Activated effector memory CD4-positive, alpha-beta T cell treated with anti-CD3 and anti-CD28 coated beads, Interleukin-2, amount 50 U/mL, for 16 hours (primary cell): ENCODE results near the gene CHST15.

ENCODE experiments used
- DNase-seq: peaks from one replicate; pipeline ENCODE4 v3.0.0-alpha.2; 2020

CHST15 gene

DNA sequence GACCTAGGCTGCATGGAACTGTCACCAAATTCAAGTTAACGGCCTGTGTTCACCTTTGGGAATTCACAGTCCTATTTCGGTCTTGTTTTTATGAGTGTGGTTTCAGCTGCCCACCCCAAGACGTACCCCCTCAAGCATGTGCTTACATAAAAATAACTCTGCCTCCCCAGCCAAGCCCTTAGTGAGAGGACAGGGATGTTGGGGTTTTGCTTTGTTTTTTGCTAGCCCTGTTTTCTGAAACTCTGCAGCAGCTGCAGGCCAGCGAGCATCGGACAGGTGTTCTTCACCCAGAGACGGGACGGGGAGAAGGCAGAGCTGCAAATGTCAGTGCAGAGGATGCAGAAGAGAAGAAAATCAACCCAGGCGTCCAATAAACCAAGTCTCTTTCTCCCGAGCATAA is 13.5 kb downstream of the CHST15 start:
- no peak for DNase-seq

DNA sequence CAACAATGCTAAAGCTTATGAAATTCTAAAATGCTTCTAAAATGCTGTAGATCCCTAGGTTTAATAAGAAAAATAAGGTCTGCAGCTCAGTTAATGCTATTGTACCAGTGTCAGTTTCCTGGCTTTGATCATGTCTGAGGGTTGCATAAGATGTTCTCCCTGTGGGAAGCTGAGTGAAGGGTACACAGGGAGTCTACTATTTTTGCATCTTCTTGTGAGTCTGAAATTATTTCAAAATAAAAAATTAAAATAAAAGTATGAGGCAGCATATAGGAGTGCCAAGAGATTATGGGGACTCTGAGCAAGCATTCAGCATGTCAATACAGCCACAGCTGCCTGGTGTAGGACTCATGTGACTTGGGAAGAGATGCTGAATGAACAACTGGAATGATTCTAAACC is 14.7 kb downstream of the CHST15 start:
- DNase-seq: no peak

DNA sequence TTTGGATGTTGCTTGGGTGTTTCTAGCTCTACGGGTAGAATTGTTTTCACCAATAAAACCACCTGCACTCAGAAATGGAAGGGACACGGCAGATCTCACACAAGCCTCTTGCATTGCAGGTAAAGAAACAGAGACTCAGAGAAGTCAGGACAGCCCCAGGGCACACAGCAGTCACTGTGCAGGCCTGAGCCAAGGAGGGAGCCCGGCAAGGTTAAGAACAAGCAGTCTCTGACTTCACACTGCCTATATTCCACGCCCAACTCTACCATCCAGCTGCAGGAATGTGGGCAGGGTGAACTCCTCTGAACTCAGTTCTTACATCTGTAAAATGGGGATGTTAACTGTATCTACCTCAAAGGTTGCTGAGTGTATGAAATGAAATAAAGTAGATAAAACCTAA is 15.4 kb downstream of the CHST15 start:
- no peak for DNase-seq

DNA sequence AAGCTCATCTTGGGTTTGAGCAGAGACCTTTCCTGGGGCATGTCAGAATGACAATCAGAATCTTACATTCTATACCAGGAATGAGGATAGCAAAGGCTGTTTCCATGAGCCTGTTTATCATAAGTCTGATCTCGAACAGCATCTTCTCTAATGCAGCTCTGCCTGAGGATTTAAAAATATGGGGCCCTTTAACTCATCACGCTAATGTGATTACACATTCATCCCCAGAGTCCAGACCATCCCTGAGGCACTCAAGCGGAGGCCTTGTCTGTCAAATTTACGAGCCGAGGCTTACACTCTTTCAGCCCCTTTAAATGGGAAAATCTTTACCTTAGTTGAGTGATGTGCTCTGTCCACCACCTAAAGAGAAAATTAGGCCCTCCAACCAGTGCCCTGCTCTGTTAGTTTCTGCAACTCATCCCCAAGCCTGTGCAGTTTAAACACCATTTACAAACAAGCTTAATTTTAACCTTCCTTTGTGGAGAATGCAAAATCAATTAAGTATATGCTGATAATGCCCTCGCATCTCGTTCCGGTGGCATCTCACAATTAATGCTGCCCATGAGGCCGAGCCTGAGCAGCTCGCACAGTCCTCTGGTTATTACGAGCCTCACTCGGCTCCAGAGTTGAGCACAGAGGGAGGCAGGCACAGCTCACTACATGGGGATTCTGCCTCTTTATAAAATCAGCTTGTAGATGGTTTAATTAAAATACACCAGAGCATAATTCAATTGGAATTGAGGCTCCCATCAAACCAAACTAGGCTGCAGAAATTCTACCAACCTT is 16.0 kb downstream of the CHST15 start:
- no peak for DNase-seq

DNA sequence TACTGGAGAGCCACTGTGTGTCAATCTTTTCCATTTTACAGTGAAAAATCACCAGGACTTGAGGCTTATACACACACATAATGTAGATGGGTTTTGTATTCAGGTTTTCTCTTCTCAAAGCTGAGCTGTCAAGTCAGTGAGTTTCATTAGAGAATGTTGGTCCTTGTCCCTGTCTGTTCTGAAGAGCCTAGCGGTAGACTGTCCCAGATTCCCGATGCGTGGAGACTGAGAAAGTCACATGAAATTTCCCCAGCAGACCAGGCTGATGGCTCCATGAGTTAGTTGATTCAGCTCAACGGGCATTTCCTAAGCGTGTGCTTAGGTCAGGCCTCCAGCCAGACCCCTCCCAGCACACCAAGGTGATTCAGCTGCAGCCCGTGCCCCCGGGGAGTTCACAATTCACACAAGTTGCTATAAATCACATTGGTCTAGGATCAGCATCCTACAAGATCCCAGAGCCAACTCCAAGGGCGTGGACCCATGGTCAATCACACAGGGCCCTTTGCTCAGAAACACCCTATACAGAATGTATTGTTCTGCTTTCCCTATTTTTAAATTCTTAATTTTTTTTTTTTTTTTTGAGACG is 17.2 kb downstream of the CHST15 start:
- no peak for DNase-seq

DNA sequence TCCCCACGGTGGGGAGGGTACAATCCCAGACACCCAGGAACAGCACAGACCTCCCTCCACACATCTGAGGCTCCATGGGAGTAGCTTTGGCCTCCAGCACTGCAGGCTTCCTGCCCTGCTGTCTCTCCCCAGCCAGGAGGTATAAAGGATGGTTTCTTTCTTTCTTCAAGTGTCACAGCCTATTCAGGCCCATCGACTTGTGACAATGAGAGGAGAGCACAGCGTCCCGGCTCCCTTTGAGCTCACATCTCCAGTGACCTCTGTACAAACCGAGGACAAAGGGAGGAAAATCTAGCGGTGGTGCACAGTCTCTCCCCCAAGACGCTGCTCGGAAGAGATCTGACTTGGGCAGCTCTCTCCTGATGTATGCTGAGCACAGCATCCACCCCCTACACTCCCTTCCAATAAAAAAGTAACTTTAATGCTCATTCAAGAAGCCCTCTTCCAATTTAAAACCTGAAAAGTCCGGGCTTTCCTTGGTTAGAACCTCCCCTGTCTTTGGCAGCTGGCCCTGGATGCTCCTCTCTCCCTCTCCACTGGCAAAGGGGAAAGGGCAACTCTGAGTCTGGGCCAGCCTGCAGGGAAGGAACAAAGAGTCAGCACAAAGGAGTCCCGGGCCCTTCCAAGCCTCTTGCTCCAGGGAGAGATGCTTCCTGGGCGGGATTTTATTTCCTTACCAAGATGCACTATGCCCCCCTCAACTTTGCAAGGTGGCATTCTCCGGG is 18.0 kb downstream of the CHST15 start:
- DNase-seq: no peak

DNA sequence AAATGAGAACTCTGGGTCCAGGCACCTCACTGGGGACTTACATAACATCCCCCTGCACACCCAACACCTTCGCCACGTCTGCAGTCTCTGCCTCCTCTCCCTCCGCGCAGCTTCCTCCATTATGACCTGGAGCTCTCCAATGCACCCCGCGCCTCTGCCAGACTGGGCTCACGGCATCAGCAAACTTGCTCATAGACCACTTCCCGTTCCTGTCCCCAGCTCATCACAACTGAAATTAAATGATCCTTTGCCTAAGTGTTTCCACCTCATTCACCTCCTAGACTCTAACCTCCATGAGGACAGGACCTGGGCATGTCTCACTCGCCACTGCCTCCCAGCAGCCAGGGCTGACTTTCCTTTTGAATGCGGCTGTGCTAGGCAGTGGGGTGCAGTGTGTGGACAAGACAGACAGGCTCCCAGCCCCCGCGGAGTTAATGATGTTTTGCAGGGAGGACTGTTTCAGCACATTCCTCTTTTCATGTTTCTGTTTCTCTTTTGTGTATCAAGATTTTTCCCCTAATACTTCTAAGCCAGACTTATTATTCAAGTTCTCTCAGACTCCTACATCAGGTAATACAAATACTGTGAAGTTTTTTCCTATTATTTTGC is 18.8 kb downstream of the CHST15 start:
- no peak for DNase-seq

DNA sequence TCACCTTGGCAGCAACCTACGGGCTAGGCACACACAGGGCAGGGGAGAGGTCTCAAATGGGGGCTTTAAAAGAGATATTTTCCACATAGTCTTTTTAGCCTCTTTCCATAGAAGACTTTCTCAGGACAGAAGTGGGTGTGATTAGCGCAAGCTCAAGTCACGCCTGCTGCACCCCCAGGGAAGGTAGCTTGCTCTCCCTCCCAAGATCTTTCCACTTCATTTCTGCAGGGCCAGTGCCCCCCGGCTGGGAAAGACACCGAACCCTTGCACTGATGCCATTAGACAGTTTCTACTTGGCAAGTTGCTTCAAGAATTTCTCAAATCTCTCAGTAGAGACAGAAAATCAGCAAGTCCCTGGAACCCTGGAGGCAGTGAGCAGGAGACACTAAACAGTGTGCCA is 19.4 kb downstream of the CHST15 start:
- DNase-seq: no peak

DNA sequence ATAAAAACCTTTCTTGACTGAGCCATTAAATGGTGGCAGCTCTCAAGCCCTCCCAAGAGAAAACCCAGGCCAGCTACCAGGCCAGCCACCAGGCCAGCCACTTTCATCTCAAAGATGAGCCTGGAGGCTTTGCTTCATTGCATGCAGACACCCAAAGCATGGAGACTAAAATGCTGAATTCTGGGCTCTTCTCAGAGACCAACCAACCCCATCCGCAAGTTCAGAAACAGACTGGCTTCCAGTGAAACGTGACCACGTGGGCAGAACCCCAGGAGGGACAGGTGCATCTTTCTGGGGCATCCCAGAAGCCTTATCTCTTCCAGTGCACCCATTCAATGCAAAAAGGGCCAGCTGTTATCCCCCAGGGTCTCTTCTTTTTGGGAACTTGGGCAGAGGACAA is 20.9 kb downstream of the CHST15 start:
- no peak for DNase-seq

DNA sequence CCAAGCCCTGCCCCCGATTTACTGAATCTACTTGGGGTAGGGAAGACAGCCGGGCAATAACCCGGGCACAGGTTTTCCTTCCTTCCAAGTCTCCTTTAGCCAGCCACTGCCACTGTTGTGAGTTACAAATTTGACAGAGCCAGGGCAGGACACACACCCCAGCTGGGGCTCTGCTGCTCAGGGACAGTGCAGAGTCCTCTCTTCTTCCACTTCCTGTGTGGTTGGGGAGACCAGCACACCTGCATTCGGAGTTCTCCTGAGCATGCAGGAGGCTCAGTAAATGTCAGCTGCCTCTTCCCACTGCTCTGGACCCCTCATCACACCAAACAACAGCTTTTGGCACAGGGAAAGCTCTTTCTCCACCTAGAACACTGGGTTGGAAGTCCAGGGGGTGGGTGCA is 21.3 kb downstream of the CHST15 start:
- no peak for DNase-seq

DNA sequence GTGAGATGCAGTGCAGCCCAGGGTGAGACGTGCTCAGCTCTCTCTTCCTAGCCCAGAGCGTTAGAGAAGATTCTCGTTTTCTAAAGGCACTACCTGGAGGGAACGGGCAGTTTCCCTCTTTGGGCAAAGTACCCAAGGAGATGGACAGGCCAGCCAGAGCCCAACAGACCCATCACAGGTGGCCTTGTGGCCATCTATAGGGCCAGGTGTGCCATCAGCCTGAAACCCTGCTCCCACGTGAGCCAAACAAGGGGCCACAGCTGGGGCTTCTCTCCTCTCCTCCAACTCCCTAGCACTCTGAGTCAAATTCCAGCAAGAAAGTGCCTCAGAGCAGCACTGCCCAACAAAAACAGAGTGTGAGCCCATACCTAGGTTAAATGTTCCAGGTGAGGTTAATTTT is 22.3 kb downstream of the CHST15 start:
- DNase-seq: no peak

DNA sequence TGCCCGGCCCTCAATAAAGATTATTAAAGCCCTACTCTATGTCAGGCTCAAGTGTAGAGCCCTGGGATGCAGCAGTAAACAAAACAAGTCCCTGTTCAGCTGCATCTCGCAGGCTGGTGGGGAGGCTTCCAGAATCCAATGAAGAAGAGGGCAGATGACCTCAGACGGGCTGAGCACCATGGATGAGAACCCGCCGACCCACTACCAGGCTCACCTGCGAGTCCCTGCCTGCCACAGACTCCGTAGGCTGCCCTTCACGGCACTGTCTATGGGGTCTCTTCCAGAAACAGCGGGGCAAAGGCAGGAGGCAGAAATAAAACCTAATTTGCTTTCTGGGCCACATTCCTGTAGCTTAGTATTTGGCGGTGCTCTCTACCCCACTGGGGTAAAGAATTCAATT is 22.7 kb downstream of the CHST15 start:
- no peak for DNase-seq

DNA sequence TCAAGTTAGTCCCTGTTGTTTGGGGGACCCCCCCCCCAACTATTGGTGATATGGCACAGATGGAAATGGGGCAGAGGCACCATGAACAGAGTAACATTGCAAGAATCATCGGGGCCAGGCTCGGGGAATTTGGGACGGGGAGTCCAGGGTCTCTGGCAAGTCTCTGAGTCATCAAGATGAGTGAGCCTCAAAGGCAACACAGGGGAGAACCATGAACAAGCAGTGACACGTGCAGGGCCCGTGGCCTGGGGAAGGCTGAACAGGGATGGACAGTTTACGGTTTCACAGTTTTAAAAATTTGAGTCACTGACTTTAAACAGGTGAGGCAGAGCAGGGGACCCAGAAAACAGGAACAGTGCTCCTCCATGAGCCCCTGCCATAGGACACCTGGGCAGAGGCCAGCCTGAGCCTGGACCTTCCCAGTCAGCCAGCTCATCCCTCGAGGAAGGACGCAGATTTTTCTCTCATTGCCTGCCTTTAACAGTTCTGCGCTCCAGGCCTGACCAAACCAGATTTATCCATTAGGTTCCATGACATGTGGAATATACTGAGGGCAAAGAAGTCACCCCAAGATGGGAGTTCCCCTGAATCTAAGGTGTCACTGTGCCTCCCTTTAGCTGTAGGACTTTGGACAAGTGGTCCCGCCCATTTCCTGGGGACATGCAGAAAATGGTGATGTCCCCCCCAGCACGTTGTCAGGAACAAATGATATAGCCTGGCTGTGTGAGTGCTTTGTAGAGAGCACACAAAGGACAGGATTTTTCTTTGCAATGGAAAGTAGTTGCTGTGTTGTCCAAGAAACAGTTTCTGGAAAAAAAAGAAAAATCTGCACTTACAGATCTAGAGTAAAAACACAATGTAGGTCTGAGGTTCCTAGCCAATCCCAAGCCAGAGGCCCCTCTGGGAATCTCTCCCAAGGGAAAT is 23.8 kb downstream of the CHST15 start:
- DNase-seq: no peak

DNA sequence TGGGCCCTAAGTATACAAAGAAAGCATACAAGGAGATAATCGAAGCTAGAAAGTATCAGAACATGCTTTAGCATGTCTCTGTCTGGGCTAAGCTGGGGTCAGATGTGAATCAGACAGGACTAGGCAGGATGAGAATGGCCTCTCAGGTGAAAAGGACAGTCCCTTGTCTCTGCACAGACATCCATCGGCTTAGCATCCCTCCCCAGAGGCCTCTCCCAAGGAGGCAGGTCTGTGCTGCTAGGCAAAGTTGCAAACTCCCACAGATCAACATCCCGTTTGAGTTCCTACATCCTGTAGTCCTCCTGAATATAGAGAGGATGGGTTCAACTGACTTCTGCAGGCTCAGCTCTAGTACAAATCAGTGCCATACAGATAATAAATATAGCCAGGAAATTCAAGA is 24.5 kb downstream of the CHST15 start:
- DNase-seq: no peak

DNA sequence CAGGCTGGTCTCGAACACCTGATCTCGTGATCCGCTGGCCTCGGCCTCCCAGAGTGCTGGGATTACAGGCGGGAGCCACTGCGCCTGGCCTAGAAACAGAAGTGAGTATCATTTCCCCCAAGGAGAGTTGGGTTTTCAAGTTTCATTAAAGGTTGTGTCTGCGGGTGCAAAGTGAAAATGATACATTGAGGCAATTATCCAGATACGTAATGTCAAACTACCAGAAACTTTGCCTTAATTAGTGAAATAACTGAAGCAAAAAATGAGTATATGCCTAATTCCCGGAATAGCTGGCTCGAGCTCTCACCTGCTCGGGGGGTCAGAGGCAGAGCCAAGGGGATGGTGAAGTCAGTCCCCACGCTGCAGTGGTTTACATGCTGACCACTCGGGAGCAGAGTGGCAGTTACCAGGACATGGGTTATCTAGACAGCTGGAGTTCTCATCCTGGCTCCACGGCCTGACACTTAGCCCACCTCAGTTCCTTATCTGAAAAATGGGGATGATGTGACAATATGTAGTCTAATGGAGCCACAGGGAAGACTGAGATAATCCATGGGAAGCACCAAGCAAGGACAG is 25.5 kb downstream of the CHST15 start:
- DNase-seq: no peak

DNA sequence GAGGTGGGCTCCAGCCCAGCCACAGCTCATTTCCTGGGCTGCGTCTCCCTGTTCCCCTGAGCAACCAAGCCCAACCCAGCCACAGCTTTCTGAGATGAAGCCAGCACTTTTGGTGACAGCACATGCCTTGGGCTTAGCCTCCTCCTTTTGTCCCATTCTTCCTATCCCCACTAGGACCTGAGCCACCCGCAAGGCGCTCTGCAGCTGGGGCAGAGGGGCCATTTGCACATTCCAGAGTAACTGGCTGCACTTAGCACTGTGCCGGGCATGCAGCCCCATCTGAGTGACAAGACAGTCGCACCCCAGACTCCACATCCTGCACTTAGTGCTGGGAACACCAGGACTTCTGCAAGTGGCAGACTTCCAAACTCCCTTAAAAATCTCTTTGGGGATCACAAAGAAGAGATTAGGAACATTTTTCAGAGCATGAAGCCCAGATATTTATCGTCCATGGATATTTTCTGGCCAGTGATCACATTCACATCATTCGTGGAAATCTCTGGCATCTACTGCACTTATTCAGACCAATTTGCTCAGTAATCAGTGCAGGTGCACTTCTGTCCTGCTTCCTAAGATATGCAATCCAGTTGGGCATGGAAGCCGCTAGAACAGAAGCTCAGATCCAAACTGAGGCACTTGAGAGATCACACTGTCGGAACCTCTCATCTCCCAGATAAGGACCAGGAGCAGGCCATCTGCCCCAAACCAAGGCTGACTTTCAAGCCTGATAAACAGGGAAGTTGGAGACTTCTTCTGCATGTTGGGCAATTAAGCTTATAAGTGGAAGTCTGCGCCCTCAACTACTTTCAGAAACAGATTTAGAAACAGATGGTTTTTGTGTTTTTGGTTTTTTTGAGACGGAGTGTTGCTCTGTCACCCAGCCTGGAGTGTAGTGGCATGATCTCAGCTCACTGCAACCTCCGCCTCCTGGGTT is 26.4 kb downstream of the CHST15 start:
- no peak for DNase-seq

DNA sequence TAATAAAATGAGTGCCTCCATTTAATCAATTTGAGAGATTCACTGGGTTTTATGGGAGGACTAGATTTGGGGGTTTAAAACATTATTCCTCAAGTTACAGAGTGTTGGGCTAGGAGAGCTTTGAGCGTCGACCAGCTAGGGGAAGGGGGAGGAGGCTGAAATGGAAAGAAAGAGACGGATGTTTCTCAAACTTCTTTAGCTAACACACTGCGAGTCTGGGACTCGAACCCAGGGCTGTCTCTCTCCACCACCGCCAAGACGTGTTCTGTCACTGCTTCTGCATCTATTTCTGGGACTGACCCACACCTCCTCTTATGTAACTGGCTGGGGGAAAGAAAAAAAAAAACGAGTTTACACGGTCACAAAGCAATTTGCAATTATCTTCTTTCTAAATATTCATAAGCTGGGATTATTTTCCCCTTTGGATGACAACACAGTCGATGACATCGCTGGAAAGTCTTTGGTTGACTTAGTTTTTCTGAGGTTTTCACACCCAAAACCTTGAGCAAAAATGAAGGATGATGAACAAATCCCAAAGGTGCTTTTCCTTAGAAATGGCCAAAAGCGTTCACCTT is 27.2 kb downstream of the CHST15 start:
- DNase-seq: no peak

DNA sequence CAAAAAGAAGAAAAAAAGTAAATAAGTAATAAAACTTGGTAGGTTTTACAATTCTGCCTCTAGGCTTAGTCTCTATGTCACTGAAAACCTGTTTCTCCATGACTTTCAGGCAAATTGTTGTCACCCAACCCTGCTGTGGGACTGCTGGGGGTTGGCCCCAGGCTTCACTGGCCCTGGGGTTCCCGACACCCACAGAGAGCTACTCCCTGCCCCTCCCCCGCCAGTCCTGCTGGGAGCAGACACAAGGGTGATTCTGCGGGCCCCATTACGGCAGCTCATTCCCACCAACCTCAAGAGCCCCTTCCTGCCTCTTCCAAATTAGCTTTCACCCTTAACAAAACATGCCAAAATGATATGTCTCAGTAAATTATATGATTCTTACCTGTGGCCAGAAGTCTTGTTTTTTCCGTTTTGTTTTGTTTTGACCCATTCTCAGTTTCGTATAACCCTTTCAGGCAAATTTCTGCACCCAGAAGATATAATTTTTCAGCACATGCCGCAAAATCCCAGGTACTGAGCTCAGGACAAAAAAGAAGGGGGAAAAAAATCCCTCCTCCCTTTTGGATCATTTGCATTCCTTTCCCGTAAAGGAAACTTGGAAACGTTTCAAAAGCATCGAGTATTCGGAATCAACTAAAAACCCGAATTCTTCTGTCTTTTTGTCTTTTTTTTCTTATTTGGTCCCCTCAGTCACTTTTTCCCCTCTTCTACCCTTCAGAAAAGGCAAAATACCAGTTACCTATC is 27.8 kb downstream of the CHST15 start:
- DNase-seq: no peak

DNA sequence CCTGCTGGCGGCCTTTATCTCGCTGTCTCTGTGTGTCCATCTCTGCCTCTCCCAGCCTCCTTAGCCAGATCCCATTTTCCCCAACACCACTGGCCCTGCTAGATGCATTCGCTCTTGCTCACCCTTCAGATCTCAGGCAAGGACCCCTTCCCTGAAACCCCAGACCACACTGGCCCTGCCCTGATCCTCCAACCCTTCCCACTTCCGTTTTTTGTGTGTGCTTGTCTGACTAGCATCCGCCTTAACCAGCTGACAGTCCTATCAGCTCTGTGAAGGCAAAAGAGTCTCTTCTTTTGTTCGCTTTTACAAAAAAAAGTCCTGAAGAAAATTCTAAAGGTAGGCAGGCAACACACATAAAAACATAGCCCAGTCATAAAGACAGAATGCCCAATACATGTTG is 28.7 kb downstream of the CHST15 start:
- DNase-seq: no peak
